GM21619 (cell line): ENCODE data around the gene BACE2.

Experiments
- ATAC-seq: cut with Tn5 transposase; IDR thresholded peaks from one replicate; pipeline ENCODE4 v1.9.1; 2021; ENCODE audit not compliant: unreplicated experiment

The BACE2 gene

GRCh38 chr21:41317063-41317392 is 149.1 kb downstream of the BACE2 start:
- ATAC-seq: no peak

GRCh38 chr21:41317458-41317857 is 149.5 kb downstream of the BACE2 start:
- no peak for ATAC-seq

- ATAC-seq: no peak
These were observed 150.3 kb downstream of the BACE2 start for GRCh38 chr21:41318218-41318617.

- no peak for ATAC-seq
These were observed 151.3 kb downstream of the BACE2 start for GRCh38 chr21:41319273-41319672.

GRCh38 chr21:41321211-41321907 is 153.4 kb downstream of the BACE2 start:
- no peak for ATAC-seq

- no peak for ATAC-seq
These were observed 154.0 kb downstream of the BACE2 start for GRCh38 chr21:41321908-41322495.

GRCh38 chr21:41322496-41323382 is 154.8 kb downstream of the BACE2 start:
- no peak for ATAC-seq

- no peak for ATAC-seq
These were observed 157.4 kb downstream of the BACE2 start for GRCh38 chr21:41325138-41325912.

GRCh38 chr21:41326414-41327080 is 158.6 kb downstream of the BACE2 start:
- no peak for ATAC-seq

GRCh38 chr21:41327753-41328152 is 159.8 kb downstream of the BACE2 start:
- no peak for ATAC-seq

- no peak for ATAC-seq
These were observed 161.0 kb downstream of the BACE2 start for GRCh38 chr21:41328660-41329607.
